SK-N-SH treated with all-trans-retinoic acid at 6 μM for 48 hours (cell line): Measurements from ENCODE around the gene POMGNT1.
"Not testable (repeated sequence)": the region's sequence is repeated elsewhere in the genome, so short reads cannot be mapped to it uniquely, and the experiment has no call there.

Source experiments
- ATAC-seq: fragments of 200-7000 bp; cut with Tn5 transposase; 3 replicates; pipeline ENCODE4 v1.9.1; 2020; ENCODE audit warnings: mild to moderate bottlenecking, moderate library complexity
- ARNTL ChIP-seq: fragments of 450-650 bp; formaldehyde crosslinking; IDR thresholded peaks from 2 replicates; pipeline ENCODE4 v1.5.0; 2020; ENCODE audit warnings: low read depth, mild to moderate bottlenecking, moderate library complexity, borderline replicate concordance
- CSDC2 ChIP-seq: fragments of 250-450 bp; sonication (Bioruptor Pico); IDR thresholded peaks from 2 replicates; pipeline ENCODE4 v1.5.0; 2020; ENCODE audit warnings: mild to moderate bottlenecking, moderate library complexity
- ESRRG ChIP-seq: fragments of 250-450 bp; sonication (Bioruptor Pico); IDR thresholded peaks from 2 replicates; pipeline ENCODE4 v1.6.1; 2021; ENCODE audit warnings: mild to moderate bottlenecking
- GLIS3 ChIP-seq: fragments of 250-450 bp; sonication (Bioruptor Pico); IDR thresholded peaks from 2 replicates; pipeline ENCODE4 v1.5.0; 2020; ENCODE audit warnings: mild to moderate bottlenecking, moderate library complexity
- OSR1 ChIP-seq: fragments of 250-450 bp; sonication (Bioruptor Pico); IDR thresholded peaks from 2 replicates; pipeline ENCODE4 v1.8.0; 2022; ENCODE audit warnings: moderate library complexity, mild to moderate bottlenecking, inconsistent platforms
- PPARA ChIP-seq: fragments of 250-450 bp; sonication (Bioruptor Pico); IDR thresholded peaks from 2 replicates; pipeline ENCODE4 v1.5.0; 2020; ENCODE audit warnings: mild to moderate bottlenecking, borderline replicate concordance
- RARB ChIP-seq: fragments of 250-450 bp; sonication (Bioruptor Pico); IDR thresholded peaks from 2 replicates; pipeline ENCODE4 v1.8.0; 2021; ENCODE audit warnings: mild to moderate bottlenecking, moderate library complexity
- SNAI2 ChIP-seq: fragments of 250-450 bp; sonication (Bioruptor Pico); IDR thresholded peaks from 2 replicates; pipeline ENCODE4 v1.5.0; 2020; ENCODE audit warnings: mild to moderate bottlenecking, moderate library complexity
- ZC3H10 ChIP-seq: fragments of 250-450 bp; sonication (Bioruptor Pico); IDR thresholded peaks from 2 replicates; pipeline ENCODE4 v1.5.1; 2021; ENCODE audit warnings: mild to moderate bottlenecking, moderate library complexity
- ZFP3 ChIP-seq: fragments of 250-450 bp; sonication (Bioruptor Pico); IDR thresholded peaks from 2 replicates; pipeline ENCODE4 v1.5.0; 2020; ENCODE audit warnings: mild to moderate bottlenecking, moderate library complexity
- ZFP30 ChIP-seq: fragments of 450-650 bp; formaldehyde crosslinking; IDR thresholded peaks from 2 replicates; pipeline ENCODE4 v1.5.0; 2022; ENCODE audit warnings: mild to moderate bottlenecking, moderate library complexity
- ZNF70 ChIP-seq: fragments of 450-650 bp; formaldehyde crosslinking; IDR thresholded peaks from 2 replicates; pipeline ENCODE4 v1.5.0; 2020; ENCODE audit warnings: mild to moderate bottlenecking, moderate library complexity
- ZNF8 ChIP-seq: fragments of 450-650 bp; formaldehyde crosslinking; IDR thresholded peaks from 2 replicates; pipeline ENCODE4 v1.5.0; 2020; ENCODE audit warnings: mild to moderate bottlenecking, moderate library complexity
- TF ChIP-seq, protein P1 (sequence below): fragments of 250-450 bp; sonication (Bioruptor Pico); IDR thresholded peaks from 2 replicates; pipeline ENCODE4 v1.5.0; 2020; ENCODE audit warnings: mild to moderate bottlenecking, moderate library complexity
- TF ChIP-seq, protein P2 (sequence below): fragments of 250-450 bp; sonication (Bioruptor Pico); IDR thresholded peaks from 2 replicates; pipeline ENCODE4 v1.8.0; 2021; ENCODE audit warnings: low read depth, mild to moderate bottlenecking, moderate library complexity, borderline replicate concordance
- TF ChIP-seq, protein P3 (sequence below): fragments of 250-450 bp; sonication (Bioruptor Pico); IDR thresholded peaks from 2 replicates; pipeline ENCODE4 v1.5.1; 2020; ENCODE audit warnings: low read depth, mild to moderate bottlenecking, moderate library complexity
- TF ChIP-seq, protein P4 (sequence below): fragments of 250-450 bp; sonication (Bioruptor Pico); IDR thresholded peaks from 2 replicates; pipeline ENCODE4 v1.8.0; 2020; ENCODE audit warnings: mild to moderate bottlenecking, moderate library complexity, borderline replicate concordance
- TF ChIP-seq, protein P5 (sequence below): fragments of 250-450 bp; sonication (Bioruptor Pico); IDR thresholded peaks from 2 replicates; pipeline ENCODE4 v1.5.1; 2021; ENCODE audit warnings: mild to moderate bottlenecking, moderate library complexity

The POMGNT1 gene

DNA sequence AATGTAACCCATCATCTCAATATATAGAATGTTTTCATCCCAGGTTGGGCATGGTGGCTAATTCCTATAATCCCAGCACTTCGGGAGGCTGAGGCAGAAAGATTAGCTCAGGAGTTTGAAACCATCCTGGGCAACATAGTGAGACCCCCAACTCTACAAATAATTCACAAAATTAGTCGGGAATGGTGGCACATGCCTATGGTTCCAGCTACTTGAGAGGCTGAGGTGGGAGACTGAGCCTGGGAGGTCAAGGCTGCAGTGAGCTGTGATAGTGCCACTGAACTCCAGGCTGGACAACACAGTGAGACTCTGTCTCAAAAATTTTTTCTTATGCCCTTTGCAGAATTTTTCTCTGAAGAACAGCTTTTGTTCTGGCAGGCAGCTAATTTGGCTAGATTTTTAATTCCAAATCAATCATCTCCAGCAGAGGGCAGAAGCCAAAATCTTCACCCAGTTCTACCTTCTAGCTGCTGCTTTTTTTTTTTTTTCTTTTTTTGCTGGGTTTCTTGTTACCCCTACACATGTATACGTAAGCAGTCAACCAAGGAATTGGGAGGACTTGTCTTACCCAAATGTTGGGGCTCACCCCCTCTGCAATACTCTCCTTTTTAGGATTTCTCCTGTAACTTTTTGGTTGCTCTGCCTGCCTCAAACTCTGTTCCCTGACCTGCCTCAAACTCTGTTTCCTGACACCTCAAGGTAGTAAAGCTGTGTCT lies 46.6 kb upstream of the POMGNT1 start:
- no peak for ATAC-seq

DNA sequence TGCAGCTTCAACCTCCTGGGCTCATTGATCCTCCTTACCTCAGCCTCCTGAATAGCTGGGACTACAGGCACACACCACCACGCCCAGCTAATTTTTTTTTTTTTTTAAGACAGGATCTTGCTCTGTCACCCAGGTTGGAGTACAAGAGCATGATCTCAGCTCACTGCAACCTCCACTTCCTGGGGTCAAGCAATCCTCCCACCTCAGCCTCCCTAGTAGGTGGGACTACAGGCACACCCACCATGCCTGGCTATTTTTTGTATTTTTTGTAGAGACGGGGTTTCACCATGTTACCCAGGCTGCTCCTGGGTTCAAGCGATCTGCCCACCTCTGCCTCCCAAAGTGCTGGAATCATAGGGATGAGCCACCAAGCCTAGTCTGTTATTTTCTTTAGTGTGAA lies 45.6 kb upstream of the POMGNT1 start:
- not testable (repeated sequence) for ATAC-seq

More for the DNA sequence above, 46.6 kb upstream of the POMGNT1 start:
- TF ChIP-seq ZNF8: no peak
- no peak for TF ChIP-seq SNAI2
- TF ChIP-seq, protein P1, sequence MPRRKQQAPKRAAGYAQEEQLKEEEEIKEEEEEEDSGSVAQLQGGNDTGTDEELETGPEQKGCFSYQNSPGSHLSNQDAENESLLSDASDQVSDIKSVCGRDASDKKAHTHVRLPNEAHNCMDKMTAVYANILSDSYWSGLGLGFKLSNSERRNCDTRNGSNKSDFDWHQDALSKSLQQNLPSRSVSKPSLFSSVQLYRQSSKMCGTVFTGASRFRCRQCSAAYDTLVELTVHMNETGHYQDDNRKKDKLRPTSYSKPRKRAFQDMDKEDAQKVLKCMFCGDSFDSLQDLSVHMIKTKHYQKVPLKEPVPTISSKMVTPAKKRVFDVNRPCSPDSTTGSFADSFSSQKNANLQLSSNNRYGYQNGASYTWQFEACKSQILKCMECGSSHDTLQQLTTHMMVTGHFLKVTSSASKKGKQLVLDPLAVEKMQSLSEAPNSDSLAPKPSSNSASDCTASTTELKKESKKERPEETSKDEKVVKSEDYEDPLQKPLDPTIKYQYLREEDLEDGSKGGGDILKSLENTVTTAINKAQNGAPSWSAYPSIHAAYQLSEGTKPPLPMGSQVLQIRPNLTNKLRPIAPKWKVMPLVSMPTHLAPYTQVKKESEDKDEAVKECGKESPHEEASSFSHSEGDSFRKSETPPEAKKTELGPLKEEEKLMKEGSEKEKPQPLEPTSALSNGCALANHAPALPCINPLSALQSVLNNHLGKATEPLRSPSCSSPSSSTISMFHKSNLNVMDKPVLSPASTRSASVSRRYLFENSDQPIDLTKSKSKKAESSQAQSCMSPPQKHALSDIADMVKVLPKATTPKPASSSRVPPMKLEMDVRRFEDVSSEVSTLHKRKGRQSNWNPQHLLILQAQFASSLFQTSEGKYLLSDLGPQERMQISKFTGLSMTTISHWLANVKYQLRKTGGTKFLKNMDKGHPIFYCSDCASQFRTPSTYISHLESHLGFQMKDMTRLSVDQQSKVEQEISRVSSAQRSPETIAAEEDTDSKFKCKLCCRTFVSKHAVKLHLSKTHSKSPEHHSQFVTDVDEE (CRISPR knock-in tag): no peak
- TF ChIP-seq, protein P2, sequence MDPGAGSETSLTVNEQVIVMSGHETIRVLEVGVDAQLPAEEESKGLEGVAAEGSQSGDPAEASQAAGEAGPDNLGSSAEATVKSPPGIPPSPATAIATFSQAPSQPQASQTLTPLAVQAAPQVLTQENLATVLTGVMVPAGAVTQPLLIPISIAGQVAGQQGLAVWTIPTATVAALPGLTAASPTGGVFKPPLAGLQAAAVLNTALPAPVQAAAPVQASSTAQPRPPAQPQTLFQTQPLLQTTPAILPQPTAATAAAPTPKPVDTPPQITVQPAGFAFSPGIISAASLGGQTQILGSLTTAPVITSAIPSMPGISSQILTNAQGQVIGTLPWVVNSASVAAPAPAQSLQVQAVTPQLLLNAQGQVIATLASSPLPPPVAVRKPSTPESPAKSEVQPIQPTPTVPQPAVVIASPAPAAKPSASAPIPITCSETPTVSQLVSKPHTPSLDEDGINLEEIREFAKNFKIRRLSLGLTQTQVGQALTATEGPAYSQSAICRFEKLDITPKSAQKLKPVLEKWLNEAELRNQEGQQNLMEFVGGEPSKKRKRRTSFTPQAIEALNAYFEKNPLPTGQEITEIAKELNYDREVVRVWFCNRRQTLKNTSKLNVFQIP: no peak
- TF ChIP-seq RARB (CRISPR knock-in tag): no peak
- no peak for TF ChIP-seq OSR1 (CRISPR knock-in tag)
- TF ChIP-seq ARNTL: no peak
- TF ChIP-seq, protein P3, sequence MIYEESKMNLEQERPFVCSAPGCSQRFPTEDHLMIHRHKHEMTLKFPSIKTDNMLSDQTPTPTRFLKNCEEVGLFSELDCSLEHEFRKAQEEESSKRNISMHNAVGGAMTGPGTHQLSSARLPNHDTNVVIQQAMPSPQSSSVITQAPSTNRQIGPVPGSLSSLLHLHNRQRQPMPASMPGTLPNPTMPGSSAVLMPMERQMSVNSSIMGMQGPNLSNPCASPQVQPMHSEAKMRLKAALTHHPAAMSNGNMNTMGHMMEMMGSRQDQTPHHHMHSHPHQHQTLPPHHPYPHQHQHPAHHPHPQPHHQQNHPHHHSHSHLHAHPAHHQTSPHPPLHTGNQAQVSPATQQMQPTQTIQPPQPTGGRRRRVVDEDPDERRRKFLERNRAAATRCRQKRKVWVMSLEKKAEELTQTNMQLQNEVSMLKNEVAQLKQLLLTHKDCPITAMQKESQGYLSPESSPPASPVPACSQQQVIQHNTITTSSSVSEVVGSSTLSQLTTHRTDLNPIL (CRISPR knock-in tag): no peak
- TF ChIP-seq ZC3H10 (CRISPR knock-in tag): no peak
- TF ChIP-seq ESRRG (CRISPR knock-in tag): no peak
- no peak for TF ChIP-seq PPARA
- TF ChIP-seq ZFP30 (CRISPR knock-in tag): no peak
- no peak for TF ChIP-seq ZNF70 (CRISPR knock-in tag)
- TF ChIP-seq ZFP3 (CRISPR knock-in tag): no peak

DNA sequence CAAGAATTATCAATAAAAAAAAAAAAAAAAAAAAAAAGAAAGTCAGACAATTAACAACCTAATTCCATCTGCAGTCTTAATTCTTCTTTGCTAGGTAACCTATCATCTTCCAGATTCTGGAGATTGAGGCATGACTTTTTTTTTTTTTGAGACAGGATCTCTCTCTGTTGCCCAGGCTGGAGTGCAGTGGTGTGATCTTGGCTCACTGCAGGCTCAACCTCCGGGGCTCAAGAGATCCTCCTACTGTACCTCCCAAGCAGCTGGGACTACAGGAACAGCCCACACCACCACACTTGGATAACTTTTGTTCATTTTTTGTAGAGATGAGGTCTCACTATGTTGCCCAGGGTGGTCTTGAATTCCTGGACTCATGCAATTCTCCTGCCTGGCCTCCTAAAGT lies 44.7 kb upstream of the POMGNT1 start:
- TF ChIP-seq, protein P4, sequence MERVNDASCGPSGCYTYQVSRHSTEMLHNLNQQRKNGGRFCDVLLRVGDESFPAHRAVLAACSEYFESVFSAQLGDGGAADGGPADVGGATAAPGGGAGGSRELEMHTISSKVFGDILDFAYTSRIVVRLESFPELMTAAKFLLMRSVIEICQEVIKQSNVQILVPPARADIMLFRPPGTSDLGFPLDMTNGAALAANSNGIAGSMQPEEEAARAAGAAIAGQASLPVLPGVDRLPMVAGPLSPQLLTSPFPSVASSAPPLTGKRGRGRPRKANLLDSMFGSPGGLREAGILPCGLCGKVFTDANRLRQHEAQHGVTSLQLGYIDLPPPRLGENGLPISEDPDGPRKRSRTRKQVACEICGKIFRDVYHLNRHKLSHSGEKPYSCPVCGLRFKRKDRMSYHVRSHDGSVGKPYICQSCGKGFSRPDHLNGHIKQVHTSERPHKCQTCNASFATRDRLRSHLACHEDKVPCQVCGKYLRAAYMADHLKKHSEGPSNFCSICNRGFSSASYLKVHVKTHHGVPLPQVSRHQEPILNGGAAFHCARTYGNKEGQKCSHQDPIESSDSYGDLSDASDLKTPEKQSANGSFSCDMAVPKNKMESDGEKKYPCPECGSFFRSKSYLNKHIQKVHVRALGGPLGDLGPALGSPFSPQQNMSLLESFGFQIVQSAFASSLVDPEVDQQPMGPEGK (CRISPR knock-in tag): no peak
- TF ChIP-seq PPARA (no peak), ZNF70 (CRISPR knock-in tag) (no peak), CSDC2 (no peak), GLIS3 (CRISPR knock-in tag) (no peak), OSR1 (CRISPR knock-in tag) (no peak), ZFP30 (CRISPR knock-in tag) (no peak)
- TF ChIP-seq, protein P1 (CRISPR knock-in tag): no peak
- TF ChIP-seq, protein P2: no peak
- TF ChIP-seq, protein P5, sequence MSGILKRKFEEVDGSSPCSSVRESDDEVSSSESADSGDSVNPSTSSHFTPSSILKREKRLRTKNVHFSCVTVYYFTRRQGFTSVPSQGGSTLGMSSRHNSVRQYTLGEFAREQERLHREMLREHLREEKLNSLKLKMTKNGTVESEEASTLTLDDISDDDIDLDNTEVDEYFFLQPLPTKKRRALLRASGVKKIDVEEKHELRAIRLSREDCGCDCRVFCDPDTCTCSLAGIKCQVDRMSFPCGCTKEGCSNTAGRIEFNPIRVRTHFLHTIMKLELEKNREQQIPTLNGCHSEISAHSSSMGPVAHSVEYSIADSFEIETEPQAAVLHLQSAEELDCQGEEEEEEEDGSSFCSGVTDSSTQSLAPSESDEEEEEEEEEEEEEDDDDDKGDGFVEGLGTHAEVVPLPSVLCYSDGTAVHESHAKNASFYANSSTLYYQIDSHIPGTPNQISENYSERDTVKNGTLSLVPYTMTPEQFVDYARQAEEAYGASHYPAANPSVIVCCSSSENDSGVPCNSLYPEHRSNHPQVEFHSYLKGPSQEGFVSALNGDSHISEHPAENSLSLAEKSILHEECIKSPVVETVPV (CRISPR knock-in tag): no peak
- no peak for ATAC-seq

DNA sequence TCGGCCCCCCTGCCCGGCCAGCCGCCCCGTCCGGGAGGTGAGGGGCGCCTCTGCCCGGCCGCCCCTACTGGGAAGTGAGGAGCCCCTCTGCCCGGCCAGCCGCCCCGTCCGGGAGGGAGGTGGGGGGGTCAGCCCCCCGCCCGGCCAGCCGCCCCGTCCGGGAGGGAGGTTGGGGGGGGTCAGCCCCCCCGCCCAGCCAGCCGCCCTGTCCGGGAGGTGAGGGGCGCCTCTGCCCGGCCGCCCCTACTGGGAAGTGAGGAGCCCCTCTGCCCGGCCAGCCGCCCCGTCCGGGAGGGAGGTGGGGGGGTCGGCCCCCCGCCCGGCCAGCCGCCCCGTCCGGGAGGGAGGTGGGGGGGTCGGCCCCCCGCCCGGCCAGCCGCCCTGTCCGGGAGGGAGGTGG lies 43.5 kb upstream of the POMGNT1 start:
- ATAC-seq: not testable (repeated sequence)

DNA sequence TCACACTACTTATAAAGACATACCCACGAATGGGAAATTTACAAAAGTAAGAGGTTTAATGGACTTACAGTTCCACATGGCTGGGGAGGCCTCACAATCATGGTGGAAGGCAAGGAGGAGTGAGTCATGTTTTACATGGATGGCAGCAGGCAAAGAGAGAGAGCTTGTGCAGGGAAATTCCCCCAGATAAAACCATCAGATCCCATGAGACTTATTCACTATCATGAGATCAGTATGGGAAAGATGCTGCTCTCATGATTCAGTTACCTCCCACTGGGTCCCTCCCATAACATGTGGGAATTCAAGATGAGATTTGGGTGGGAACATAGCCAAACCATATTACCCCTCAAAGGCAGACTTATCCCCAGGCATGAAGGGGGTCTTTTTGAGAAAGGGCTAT lies 40.6 kb upstream of the POMGNT1 start:
- ATAC-seq: not testable (repeated sequence)
